SIG-M5 treated with dmso at 0.1 percent for 504 hours (cell line): ENCODE data around the gene RSRP1.
A peak's percentile ranks its signal among the peaks of the same experiment; 100 is the strongest.
"Not testable (repeated sequence)": the region's sequence is repeated elsewhere in the genome, so short reads cannot be mapped to it uniquely, and the experiment has no call there.

ENCODE experiments used
- DNase-seq: peaks from one replicate; lab custom pipeline; 2025; ENCODE audit not compliant: unreplicated experiment; lab: John Stamatoyannopoulos, UW

Gene RSRP1

GRCh38 chr1:25257196-25257595 lies 9.9 kb upstream of the RSRP1 start:
- no peak for DNase-seq

GRCh38 chr1:25256578-25256965 lies 9.3 kb upstream of the RSRP1 start:
- no peak for DNase-seq

GRCh38 chr1:25255706-25256577 lies 8.7 kb upstream of the RSRP1 start:
- DNase-seq = no peak

GRCh38 chr1:25253911-25254310 lies 6.7 kb upstream of the RSRP1 start:
- no peak for DNase-seq

- peak; percentile 65 for DNase-seq
Measured at GRCh38 chr1:25247829-25248754, 838 bp upstream of the RSRP1 start.

- DNase-seq = no peak
Measured at GRCh38 chr1:25246600-25247023, 642 bp downstream of the RSRP1 start.

GRCh38 chr1:25245809-25246599 lies 1.2 kb downstream of the RSRP1 start:
- no peak for DNase-seq

GRCh38 chr1:25245393-25245792 lies 1.9 kb downstream of the RSRP1 start:
- DNase-seq = no peak

GRCh38 chr1:25243907-25244306 lies 3.3 kb downstream of the RSRP1 start:
- DNase-seq = no peak

GRCh38 chr1:25239681-25240541 lies 7.3 kb downstream of the RSRP1 start:
- DNase-seq = peak; percentile 93

GRCh38 chr1:25238046-25238445 lies 9.2 kb downstream of the RSRP1 start:
- DNase-seq = no peak

- not testable (repeated sequence) for DNase-seq
Measured at GRCh38 chr1:25236261-25236660, 11.0 kb downstream of the RSRP1 start.

- not testable (repeated sequence) for DNase-seq
Measured at GRCh38 chr1:25235411-25235810, 11.8 kb downstream of the RSRP1 start.

GRCh38 chr1:25232866-25233784 lies 14.1 kb downstream of the RSRP1 start:
- peak; percentile 86 for DNase-seq

- peak; percentile 93 for DNase-seq
Measured at GRCh38 chr1:25232027-25232865, 15.0 kb downstream of the RSRP1 start, which contains the start of gene SYF2. Gene SYF2 (minus strand): TSS chr1:25232502. CDS start chr1:25232467, 35 bp downstream.

GRCh38 chr1:25223471-25223870 lies 23.8 kb downstream of the RSRP1 start:
- DNase-seq = no peak

GRCh38 chr1:25222606-25223005 lies 24.6 kb downstream of the RSRP1 start:
- DNase-seq = no peak

- DNase-seq = no peak
Measured at GRCh38 chr1:25220666-25221065, 26.6 kb downstream of the RSRP1 start.
